Measurements from ENCODE around the gene DMD.
"Not testable (repeated sequence)": the region's sequence is repeated elsewhere in the genome, so short reads cannot be mapped to it uniquely, and the experiment has no call there.

The DMD gene

DNA sequence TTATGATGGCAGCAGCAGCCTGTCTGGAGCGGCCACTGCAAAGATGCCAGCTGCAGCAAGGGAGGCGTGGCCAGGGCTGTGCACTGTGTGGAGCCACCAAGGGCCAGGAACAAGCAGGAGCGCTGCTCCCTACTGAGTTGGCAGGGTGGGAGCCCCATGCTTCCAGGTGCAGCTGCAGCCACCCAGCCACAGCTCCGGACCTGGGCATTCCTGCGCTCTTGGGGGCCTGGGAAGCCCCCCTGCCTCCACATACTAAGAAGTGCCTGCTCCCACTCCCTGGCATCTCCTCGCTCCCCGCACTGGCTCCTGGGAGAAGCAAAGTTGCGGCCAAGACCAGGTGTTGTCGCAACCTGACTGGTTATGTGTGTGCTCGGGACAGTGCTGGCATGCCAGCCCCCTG lies 619.8 kb downstream of the DMD start:
- DNase-seq = no peak

DNA sequence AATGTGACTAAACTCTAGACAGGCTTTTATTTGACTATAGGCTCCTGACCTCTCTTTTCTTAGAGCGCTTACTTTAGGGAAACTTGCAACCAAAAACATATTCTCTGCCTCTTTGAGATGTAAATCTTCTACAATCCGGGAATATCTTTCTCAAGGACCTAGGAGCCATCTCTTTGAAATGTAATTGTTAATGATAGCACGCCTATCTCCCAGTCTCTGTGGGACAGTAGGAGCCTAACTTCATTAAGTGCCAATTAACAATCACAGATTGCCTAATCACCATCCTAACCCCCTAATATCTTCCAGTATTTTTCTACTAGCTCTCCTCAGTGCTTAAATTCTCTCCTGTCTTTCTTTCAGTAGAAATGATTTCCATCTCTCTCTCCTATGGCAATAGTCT lies 628.6 kb downstream of the DMD start:
- DNase-seq = no peak

DNA sequence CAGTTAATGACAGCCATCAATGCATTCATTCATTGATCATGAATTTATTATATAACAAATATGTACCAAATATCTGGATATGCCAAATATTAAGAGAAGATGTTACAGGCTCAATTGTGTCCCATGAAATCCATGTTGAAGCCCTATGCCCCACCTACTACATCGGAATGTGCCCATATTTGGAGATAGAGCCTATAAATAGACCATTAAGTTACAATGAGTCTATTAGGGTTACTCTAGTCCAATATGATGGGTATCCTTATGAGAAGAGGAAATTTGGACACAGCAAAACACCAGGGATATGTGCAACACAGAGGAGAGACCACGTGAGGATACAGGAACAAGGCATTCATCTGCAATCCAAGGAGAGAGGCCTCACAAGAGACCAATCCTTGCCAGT lies 634.5 kb downstream of the DMD start:
- DNase-seq = no peak

DNA sequence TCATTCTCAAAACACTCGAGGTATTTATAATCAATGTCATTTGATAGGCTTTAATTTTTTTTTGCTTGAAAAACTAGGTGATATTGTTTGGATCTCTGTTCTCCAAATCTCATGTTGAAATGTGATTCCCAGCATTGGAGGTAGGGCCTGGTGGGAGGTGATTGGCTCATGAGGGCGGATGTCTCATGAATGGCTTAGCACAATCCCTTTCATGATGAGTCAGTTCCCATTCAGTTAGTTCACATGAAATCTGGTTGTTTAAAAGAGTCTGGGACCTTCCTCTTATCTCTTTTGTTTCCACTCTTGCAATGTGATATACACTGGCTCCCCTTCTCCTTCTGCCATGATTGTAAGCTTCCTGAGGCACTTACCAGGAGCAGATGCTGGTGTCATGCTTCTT lies 638.7 kb downstream of the DMD start:
- no peak for DNase-seq

DNA sequence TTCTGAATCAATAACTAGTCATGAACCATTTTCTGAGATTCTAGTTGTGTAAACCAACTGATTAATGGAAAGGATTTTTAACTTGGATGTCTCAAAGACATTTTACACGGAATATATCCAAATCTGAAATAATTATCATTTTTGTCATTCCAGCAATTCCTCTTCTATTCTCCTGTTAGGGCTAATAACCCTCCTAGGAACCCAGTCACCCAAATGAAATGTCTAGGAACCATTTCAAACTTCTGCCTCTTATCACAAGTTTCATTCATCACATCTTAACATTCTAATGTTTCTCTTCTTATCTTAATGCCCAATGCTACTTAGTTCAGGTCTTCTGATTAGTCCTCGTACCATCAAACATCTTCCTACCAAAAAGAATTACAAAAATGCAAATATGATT lies 639.8 kb downstream of the DMD start:
- DNase-seq = no peak

DNA sequence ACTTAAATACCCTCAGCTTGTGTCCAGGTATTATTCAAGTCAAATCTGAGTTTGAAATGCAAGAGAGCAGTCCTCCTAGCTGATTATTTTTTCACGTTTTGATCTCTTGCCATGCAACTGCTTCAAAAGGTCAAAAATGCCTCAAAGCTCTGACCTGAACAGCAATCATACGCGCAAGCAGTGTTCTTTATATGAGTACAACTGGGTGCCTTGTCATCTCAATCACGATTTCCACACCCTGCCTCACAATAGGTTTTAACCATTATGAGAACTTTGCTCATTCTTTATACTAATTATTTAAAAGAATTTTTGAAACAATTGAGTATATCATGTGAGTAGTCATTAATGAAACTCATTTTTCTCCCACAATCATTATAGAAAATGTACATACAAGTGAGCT lies 649.1 kb downstream of the DMD start:
- no peak for DNase-seq

DNA sequence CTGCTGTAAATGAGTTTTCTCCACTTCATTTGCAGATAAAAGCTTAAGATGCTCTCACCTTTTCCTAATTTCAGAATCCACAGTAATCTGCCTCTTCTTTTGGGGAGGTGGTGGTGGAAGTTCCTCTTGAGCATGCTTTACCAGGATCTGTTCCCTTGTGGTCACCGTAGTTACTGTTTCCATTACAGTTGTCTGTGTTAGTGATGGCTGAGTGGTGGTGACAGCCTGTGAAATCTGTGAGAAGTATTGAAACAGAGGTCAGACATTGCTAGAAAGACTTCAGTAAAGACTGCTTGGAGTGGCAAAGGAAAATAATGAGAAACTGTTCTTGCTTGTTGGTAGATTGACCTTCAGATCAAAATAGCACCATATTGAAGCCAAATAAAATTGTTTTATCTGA lies 666.2 kb downstream of the DMD start:
- no peak for DNase-seq

DNA sequence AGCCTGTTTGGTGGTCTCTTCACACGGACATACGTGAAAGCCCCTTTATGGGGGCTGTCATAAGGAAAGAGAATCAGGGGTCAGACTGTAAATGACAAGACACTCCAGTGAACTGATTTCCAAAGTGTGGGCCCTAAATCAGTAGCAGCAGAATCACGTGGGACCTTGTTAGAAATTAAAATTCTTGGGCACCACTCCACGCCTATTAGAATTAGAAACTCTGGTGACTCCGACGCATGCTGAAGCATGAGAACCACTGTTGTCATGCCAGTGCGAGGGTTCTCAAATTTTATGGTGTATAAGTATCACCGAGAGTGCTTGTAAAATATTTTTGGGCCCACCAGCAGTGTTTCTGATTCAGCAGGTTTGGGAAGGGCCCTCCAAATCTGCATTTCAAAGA lies 672.8 kb downstream of the DMD start:
- DNase-seq = no peak

DNA sequence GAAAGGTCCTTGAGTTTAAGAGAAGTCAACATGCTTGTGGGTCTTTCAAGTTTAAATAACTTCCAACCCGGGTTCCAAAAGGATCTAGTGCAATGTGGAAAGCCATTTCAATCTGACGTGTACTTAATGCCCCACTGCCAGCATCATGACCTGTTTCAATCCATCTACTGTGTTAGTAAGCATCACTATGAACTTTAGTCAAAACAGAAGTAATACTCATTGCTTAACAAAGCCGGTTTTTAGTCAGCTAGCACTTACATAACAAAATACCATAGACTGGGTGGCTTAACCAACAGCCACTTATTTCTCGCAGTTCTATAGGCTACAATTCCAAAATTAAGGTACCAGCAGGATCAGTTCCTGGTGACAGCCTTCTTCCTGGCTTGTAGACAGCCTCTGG lies 677.5 kb downstream of the DMD start:
- DNase-seq = no peak

DNA sequence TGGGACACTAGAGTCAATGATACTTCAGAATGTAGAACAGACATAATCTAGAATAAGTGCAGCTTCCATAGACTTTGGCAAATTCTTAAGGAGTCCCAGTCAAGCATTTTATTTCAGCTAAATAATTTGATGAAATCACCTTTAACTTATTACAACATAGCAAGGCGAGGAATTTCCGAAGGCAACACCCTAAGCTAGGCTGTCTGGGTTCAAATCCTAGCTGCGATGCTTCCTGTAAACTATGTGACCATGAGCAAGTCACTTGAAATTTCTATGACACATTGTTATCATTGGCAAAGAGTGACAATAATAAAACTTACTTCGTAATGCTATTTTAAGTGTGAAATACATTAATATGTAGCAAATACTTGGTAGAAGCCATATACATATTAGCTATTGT lies 679.1 kb downstream of the DMD start:
- no peak for DNase-seq

DNA sequence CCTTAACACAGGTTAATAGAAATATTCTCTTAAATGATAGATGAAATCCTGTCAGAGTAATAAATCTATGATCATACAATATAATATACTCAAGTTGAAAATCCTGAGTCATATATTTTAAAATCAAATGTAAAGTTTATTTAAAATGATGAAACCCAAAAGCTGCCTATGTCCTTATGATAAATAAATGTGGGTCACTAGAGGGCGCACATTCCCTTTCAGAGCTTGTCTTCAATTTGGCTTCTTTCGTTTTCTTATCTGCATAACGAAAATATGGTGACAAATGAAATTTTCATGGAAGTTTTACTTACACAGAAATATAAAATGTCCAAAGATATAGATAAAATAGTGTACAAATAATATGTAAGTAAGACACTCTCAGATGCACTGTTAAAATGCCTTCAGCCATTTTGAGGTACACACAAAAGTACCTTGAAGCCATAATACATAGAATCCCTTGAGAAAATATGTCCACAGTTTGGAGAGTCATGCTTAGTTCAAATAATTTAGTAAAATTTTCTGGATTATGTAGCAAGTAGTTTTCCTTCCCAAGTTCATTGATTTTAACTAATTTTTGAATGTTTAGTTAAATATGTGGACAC lies 680.4 kb downstream of the DMD start:
- DNase-seq = peak; percentile 4

DNA sequence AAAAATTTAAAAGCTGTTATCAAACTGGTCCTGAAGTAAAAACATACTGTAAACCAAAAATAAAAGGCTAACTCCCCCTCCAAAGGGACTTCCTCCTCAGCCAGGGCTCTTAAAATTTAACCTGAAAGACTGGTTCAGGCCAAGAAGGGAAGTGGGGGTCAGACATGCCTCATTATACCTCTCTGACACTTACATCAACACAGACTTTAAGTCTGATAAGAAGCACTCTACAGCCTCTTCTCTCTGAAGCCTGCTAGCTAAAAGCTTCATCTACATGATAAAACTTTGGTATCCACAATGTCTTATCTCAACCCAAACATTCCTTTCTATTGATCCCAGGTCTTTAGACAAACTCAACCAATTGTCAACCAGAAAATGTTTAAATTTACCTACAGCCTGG lies 682.9 kb downstream of the DMD start:
- DNase-seq = not testable (repeated sequence)

DNA sequence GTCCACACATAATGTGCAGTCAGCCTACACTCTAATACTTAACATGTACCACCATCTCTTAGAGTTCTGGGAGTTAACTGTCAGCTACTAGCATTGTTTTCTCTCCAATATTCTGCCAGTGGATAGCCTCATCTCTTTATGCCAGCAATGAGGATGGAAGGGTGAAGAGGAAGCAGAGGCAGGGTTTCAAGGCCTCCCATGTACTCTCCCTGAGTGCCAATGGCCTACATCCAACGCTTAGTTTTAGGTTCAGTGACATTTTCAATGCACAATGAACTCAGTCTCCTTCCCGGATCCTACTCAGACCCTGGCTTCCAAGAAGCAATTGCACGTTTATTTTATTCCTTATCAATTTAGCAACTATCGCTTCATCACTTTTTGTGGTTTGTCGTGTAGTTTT lies 686.1 kb downstream of the DMD start:
- DNase-seq = no peak

DNA sequence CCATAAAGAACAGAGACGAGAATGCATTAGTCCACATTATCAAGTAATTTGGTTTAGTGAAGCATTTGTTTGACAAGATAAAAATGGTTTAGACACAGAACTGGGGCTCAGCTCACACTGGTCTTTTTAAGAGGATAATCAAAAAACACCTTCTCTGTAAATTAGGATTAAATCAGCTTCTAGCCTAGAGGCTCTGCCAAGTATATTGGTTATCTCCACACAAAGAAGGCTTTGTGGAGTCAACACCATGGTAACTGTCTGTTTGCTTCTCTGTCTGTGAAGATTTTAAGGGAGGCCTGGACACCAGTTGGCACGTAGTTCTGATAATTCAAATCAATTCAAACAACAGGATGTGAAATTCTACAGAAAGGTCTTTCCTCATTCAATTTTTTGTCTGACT lies 687.0 kb downstream of the DMD start:
- no peak for DNase-seq

DNA sequence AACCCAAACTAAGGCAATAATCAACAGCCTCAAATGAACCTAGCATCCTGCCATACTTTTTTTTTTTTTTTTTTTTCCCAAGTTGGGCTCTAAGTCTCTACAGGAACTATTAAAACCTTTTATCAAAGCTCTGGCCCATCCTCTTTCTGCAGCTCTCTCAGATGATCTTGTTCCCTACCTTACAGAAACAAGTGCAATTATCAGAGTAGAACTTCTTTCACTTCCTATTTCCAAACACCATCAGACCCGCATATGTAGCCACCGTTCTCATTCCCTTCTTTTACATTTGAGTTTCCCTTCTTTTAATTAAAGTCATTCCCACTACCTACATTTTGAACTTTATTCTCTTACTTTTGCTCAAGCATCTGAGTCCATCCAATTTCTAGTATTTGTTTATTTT lies 690.6 kb downstream of the DMD start:
- no peak for DNase-seq

DNA sequence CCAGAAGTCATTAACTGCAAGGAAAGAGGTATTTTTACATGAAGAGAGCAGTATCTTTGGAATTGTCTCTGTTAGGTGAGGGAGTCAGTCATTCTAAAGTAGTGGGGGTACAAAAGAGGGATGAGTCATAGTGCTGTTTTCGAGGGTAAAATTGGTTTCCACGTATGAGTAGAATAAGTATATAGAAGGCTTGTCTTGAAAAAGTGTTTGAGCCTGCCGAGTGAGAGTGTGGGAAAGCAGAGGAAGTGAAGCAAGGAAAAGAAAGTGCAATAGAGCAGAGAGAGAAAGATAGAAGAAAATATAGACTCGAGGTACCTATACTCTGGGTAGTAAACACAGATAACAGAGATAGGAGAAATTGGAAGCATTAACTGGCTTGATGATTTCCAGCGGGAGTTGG lies 696.4 kb downstream of the DMD start:
- no peak for DNase-seq

DNA sequence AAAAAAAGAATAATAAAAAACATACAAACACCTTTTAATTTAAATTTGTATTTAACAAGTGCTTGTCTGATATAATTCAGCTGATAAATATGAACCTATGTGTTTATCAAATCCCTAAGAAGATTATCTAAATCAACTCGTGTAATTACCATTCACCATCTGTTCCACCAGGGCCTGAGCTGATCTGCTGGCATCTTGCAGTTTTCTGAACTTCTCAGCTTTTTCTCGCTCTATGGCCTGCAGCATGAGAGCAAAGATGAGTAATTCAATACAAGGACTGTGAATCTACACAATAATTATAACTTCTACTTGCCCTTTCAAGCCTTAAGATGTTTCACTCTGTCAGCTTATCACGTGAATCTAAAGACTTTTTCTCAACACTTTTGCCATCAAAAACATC lies 709.7 kb downstream of the DMD start:
- no peak for DNase-seq

DNA sequence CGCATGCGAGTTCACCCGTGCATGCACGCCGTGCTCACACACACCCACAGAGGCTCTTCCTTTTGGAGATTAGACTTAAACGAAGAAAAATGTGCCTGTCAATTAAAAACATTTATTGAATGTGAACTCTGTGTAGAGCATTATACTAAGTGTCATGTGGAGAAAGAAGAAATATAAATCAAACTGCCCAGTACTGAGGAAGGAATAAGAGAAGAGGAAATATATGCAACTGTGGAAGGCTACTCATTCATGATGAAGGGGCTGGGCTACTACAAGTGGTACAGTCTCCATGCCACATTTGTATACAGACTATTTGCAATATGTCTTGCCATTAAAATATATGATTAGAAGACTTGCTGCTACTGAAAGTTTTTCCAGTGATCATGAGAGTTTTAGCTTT lies 714.7 kb downstream of the DMD start:
- DNase-seq = no peak

DNA sequence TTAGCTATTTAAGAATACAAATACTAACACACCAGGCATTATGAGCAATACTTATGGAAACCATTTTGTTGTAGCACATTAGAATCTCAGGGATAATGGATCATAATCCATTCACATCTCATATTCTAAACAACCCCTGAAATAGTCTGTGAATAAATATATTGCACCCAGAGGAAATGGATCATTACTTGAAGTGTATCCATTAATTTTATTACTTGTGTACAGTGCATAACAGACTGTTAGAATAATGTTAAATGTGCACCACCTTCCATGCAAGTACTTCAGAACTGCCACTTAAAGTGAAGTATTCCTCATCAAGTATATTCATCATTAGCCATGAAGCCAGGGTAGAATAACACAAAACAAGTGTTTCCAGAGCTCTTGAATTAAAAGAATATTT lies 715.5 kb downstream of the DMD start:
- DNase-seq = no peak

DNA sequence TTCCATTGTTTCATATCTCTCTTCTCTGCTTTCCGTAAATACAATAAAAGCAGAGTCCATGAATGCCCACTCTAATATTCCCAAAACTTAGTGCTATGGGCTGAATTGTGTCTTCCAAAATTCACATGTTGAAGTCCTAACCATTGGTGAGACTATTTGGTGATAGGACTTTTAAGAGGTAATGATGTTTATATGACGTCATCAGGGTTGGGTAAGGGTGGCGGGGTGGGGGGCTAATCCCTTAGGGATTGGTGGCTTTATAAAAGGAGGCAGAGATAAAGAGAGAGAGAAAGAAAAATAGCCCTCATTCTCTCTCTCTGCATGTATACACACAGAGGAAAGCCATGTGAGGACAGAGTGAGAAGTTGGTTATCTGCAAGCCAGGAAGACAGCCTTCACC lies 722.2 kb downstream of the DMD start:
- DNase-seq = no peak

DNA sequence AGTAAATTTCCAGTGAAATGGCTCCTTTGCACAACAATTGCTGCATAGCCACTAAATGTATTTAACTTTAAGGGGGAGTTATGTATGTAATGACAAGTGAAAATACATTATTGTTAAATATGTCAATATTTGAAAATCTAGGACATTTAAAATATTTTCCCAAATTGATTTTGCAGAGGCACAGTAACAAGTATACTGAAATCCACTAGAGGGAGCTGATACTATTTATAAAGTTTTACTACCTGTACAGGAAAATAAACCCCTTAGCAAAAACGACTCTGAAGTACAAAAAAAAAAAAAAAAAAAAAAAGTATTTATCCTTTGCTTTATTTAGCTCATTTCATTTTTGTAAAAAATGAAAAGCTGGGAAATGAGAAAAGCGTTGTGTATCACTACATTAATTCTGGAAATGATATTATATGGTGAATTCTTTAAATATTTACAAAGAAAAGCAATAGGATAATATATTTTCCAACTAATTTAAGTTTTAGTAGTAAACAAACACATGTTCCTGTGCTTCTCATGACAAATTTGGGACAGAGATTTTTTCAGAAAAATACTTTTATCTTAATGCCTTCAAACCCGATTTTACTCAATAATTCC lies 727.7 kb downstream of the DMD start:
- no peak for DNase-seq

DNA sequence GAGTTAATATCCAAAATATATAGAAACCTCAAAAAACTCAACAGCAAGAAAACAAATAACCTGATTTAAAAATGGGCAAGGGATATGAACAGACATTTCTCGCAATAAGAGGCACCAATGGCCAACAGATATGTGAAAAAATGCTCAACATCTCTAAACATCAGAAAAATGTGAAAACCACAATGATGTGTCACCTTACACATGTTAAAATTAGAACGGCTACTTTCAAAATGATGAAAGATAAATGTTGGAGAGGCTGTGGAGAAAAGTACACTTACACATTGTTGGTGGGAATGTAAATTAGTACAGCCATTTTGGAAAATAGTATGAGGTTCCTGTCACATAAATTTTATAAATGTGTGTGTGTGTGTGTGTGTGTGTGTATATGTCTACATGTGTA lies 731.3 kb downstream of the DMD start:
- DNase-seq = no peak

DNA sequence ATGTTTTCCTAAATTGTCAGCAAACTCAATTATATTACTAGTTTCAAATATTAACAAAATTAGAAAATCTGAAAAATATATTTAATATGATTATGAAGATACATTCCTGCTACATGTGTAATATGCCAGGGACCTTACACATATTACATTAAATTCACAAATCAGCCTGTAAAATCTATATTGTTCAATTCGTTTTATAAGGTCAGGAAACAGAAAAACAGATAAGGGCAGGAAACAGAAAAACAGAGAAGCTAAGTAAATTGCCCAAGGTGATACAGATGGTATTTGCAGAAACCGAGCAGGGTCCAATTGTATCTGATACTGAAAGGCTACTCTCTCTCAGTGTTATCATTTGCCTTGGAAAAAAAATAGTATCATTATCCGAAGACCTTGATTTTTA lies 739.0 kb downstream of the DMD start:
- DNase-seq = no peak

DNA sequence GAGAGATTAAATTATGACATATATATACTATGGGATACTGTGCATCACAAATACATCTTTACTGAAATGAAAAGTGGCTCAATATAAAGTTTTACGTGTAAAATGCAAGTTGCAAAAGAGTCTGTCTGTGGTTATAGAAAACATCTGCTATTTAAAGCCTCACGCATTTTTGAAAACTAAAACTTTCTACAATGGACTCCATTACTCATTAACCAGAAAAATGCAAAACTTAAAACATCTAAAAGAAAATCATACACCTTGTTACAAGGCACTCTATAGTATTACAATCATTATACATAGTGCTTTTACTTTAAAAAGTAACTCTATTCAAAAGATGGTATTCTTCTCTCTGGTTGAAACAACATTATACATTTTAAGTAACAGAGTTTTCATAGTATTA lies 755.6 kb downstream of the DMD start:
- no peak for DNase-seq

DNA sequence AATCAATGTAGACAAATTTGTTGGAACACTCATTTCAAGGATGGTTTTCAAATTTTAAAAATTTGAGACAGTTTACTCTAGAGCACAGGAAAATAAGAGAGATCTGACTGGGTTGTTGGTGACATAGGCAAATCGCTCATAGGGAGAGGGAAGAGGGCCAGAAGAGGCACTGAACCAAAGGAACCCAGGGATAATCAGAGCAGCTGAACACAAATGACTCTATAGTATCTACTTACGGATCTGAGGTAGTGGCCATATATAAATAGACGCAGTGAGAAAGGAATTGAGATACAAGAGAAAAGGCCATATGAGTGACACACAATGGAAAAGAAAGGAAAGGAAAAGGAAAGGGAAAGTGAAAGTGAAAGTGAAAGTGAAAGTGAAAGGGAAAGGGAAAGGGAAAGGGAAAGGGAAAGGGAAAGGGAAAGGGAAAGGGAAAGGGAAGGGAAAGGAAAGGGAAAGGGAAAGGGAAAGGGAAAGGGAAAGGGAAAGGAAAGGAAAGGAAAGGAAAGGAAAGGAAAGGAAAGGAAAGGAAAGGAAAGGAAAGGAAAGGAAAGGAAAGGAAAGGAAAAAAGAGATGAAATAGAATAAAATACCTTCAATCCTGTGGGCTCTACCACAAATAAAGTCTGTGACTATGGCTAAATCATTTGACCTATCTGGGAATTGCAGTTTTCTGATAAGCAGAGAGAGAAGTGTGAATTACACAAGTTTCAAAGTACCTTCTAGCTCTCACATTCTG lies 759.2 kb downstream of the DMD start:
- no peak for DNase-seq

All from EL (cell line).